HEK293T (cell line): ENCODE results near the gene LTA.

Experiments
- ARNT ChIP-seq: fragments of 450-650 bp; IDR thresholded peaks from 2 replicates; pipeline ENCODE4 v1.6.1; 2017; ENCODE audit warnings: mild to moderate bottlenecking
- BHLHE40 ChIP-seq: fragments of 450-650 bp; IDR thresholded peaks from 2 replicates; pipeline ENCODE4 v1.6.1; 2016; ENCODE audit warnings: mild to moderate bottlenecking, moderate library complexity, borderline replicate concordance
- CTBP1 ChIP-seq: fragments of 450-650 bp; IDR thresholded peaks from 2 replicates; pipeline ENCODE4 v1.6.1; 2016; ENCODE audit warnings: borderline replicate concordance
- ELF4 ChIP-seq: fragments of 450-650 bp; IDR thresholded peaks from 2 replicates; pipeline ENCODE4 v1.6.1; 2017; ENCODE audit warnings: antibody characterized with exemption
- FOXA1 ChIP-seq: fragments of 450-650 bp; IDR thresholded peaks from 2 replicates; pipeline ENCODE4 v1.6.1; 2016; ENCODE audit warnings: mild to moderate bottlenecking
- FOXM1 ChIP-seq: fragments of 450-650 bp; IDR thresholded peaks from 2 replicates; pipeline ENCODE4 v1.6.1; 2017; ENCODE audit warnings: mild to moderate bottlenecking, borderline replicate concordance
- HDGF ChIP-seq: fragments of 450-650 bp; IDR thresholded peaks from 2 replicates; pipeline ENCODE4 v1.6.1; 2017; ENCODE audit warnings: antibody characterized with exemption, borderline replicate concordance
- L3MBTL2 ChIP-seq: fragments of 450-650 bp; conservative IDR thresholded peaks from 2 replicates; pipeline ENCODE4 v1.6.1; 2016; ENCODE audit warnings: mild to moderate bottlenecking
- NFRKB ChIP-seq: fragments of 450-650 bp; IDR thresholded peaks from 2 replicates; pipeline ENCODE4 v1.6.1; 2016; ENCODE audit warnings: mild to moderate bottlenecking, moderate library complexity
- PKNOX1 ChIP-seq: fragments of 450-650 bp; IDR thresholded peaks from 2 replicates; pipeline ENCODE4 v1.6.1; 2016
- SP1 ChIP-seq: fragments of 450-650 bp; IDR thresholded peaks from 2 replicates; pipeline ENCODE4 v1.6.1; 2017
- SUZ12 ChIP-seq: fragments of 450-650 bp; IDR thresholded peaks from 2 replicates; pipeline ENCODE4 v1.6.1; 2016; ENCODE audit warnings: mild to moderate bottlenecking
- TARDBP ChIP-seq: fragments of 450-650 bp; IDR thresholded peaks from 2 replicates; pipeline ENCODE4 v1.6.1; 2016
- ZNF384 ChIP-seq: fragments of 450-650 bp; IDR thresholded peaks from 2 replicates; pipeline ENCODE4 v1.6.1; 2016

GRCh38 chr6:31538805-31539400 lies 33.2 kb upstream of the LTA start:
- no peak for TF ChIP-seq FOXM1
- TF ChIP-seq FOXA1: no peak
- TF ChIP-seq PKNOX1: no peak
- no peak for TF ChIP-seq SP1
- TF ChIP-seq ELF4: no peak
- no peak for TF ChIP-seq ARNT
- TF ChIP-seq NFRKB: no peak
- TF ChIP-seq SUZ12: no peak
- no peak for TF ChIP-seq CTBP1
- no peak for TF ChIP-seq TARDBP
- TF ChIP-seq HDGF: no peak
- no peak for TF ChIP-seq L3MBTL2
- no peak for TF ChIP-seq BHLHE40
- no peak for TF ChIP-seq ZNF384
